HG03159 (cell line): ENCODE data around the gene ABCA6.

Experiments used
- ATAC-seq: cut with Tn5 transposase; IDR thresholded peaks from one replicate; pipeline ENCODE4 v1.9.1; 2021; ENCODE audit warnings: mild to moderate bottlenecking, moderate library complexity; ENCODE audit not compliant: unreplicated experiment

ABCA6 gene

DNA sequence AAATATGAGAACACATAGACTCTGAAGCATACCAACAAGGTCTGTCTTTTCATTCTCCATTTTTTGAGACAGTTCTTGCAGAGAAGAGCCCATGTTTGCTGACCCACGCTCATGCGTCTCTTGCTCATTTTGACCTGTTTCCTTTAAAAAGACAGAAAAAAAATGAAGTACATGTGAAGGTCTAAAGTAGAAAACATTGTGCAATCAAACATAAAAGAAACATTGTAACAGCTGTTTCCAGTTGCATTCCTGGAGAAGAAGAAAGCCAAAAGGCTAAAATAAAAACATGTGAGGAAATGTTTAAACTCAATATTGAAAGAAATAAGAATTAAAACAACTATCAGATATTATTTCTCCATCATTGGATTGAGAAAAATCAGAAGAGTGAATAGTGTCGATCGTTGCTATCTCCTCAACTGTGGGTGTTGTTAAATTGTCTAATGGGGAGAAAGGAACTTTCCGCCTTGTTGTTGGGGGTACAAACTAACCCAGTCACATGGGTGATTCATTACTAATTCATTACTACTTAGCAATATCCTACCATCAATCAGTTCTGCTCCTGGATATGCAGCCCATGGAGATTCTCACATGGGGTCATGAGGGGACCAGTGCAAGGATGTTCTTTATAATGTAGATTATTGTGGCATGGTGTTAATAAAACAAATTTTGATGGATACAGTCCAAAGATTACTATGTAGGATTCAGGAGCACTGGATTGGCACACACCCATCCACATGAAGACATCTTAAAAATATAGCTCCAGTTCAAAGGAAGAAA lies 90.5 kb downstream of the ABCA6 start:
- no peak for ATAC-seq

DNA sequence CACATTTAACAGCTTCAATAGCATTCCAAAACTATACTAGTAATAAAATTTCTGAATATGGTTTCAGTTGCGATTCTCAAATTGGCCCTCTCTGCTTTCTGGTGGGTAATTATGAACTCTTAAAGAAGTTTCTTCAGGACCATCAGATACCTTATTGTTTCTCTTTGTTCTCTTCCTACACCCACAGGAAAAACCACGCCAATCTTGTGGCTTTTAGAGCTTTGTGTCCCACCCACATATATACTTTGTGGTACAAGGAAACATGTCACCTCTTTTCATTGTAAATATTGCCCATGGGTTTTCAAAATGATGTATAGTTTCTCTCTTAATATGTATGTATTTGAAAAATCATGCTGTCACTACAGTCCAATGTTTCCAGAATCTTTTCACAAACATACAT lies 93.1 kb downstream of the ABCA6 start:
- ATAC-seq, result no peak

DNA sequence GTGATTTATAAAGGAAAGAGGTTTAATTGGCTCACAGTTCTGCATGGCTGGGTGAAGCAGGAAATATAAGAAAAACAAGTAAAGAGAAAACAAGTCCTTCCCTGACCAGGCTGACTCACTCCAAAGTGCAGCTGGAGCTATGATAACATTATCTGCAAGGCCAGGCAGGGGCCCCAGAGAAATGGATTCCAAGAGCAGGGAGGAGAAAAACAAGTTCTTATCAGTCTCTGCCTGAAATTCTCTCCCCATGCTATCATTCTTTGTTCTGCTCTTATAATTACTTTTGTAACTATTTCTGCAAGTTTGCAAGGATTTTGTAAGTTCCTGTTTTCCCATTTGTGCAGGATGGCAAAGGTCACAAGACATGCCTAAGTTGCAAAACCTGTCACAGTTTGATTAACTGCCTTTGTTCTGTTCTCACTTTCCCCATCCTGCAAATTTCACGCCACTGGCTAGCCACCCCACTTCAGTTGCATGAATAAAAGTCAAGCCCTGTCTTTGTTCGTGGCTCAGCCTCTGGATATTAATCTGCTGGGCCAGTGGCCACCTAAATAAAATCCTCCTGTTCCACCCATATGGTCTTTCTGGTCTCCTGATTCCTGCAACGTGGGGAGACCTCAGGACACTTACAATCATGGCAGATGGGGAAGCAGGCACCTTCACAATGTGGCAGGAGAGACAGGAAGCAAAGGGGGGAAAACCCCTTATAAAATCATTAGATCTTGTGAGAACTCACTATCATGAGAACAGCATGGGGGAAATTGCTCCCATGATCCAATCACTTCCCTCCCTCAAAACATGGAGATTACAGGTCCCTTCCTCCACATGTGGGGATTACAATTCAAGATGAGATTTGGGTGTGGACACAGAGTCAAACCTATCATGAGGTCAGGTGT lies 94.1 kb downstream of the ABCA6 start:
- no peak for ATAC-seq

DNA sequence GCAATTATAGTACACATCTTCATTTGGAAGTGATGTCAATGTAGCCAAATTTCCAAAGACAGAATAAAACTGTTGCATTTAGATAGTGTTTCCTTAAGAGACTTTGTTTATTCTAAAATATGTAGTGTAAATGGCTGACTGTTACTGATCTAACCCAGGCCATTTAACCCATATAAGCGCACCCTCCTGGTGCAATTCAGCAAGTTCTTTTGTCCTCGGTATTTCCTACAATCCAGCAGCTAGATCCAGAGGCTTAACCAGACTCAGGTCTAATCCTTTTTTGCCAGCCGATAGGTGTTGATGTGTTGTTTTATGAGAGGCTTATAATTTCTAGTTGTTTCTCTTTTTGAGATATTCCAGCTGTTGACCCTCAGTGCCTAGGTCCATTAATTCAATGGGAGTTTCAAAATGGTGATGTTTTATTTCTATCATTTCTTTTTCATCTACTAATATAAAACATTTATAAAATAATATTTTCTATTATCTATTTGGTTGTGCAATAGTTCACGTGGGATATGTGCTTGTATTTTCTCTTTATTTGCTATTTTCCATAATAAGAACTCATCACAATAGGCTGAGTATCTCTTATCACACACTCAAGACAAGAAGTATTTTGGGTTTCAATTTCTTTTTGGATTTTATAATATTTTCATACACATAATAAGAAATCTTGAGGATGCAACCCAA lies 95.4 kb downstream of the ABCA6 start:
- no peak for ATAC-seq

DNA sequence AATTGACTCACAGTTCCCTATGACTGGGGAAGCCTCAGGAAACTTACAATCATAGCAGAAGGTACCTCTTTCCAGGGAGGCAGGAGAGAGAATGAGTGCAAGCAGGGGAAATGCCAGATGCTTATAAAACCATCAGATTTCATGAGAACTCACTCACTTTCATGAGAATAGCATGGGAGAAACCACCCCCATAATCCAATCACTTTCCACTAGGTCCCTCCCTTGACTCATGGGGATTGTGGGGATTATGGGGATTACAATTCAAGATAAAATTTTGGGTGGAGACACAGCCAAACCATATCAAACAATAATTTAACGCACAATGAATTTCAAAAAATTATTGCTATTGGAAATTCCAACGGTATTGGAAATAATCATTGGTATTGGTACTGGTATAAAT lies 96.0 kb downstream of the ABCA6 start:
- no peak for ATAC-seq

DNA sequence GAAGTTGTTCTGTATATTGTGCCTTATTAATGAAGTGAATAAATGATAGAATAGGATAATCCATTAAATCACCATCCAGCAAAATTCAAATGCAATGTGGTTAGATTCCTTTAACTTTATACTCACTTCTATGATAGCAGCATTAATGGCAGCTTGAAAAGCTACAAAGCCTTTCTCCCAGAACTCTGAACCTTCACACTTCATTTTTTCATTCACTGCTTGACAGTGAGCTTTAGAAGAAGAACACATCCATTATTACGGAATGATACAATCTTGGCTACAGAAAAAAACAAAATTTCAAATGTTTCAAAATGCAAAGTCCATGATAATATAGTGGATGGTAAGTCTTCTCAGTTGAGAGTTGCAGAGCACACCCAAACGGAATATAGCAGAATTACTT lies 97.3 kb downstream of the ABCA6 start:
- no peak for ATAC-seq

- no peak for ATAC-seq
These were observed 98.5 kb downstream of the ABCA6 start for GRCh38 chr17:69043098-69043734.

- ATAC-seq, result no peak
These were observed 99.4 kb downstream of the ABCA6 start for GRCh38 chr17:69042308-69042707.

DNA sequence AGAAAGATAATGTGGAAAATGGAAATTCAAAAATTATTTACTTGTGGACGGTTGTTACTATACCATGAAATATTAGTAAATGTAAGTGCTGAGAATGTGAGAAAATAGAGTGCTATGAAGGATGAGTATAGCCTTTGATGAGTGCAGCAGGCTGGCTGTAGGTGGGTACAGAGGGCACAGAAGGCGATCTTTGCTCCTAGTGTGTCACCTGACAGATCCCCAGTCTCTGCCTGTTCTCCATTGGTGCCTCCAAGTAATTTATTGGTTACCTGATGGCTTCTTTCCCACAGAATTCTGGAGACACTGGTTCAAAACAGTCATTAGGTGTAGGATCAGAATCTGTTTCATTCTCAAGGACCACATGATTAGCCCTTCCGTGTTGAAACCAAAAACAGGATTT lies 109.9 kb downstream of the ABCA6 start:
- ATAC-seq, result no peak

DNA sequence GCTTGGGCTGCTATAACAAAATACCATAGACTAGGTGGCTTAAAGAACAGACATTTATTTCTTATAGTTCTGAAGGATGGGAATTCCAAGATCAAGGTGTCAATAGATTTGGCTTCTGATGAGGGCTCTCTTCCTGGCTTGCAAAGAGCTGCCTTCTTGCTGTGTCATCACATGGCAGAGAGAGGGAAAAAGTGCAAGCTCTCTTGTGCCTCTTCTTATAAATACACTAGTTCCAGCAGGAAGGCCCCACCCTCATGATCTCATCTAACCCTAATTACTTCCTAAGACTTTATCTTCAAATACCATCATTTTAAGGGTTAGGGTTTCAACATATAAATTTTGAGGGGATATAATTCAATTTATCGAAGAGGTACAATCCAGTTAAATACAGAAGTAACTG lies 111.5 kb downstream of the ABCA6 start:
- no peak for ATAC-seq
